DOHH2 (cell line): ENCODE measurements around the gene CATSPER3.

ENCODE experiments used
- H3F3A ChIP-seq: fragments of 200-600 bp; sonication (generic), shearing (Covaris generic); 2 replicates; pipeline ENCODE4 v1.6.0; 2016; ENCODE audit warnings: antibody characterized with exemption, mild to moderate bottlenecking; ENCODE audit not compliant: control insufficient read depth, insufficient read depth
- H3K27ac ChIP-seq: fragments of 200-600 bp; sonication (generic); 2 replicates; pipeline ENCODE4 v1.5.1; 2014; ENCODE audit warnings: low read depth, mild to moderate bottlenecking, low read length, moderate library complexity
- H3K27me3 ChIP-seq: fragments of 200-600 bp; sonication (generic); 2 replicates; pipeline ENCODE4 v1.6.1; 2014; ENCODE audit warnings: mild to moderate bottlenecking, low read length, mixed read lengths; ENCODE audit not compliant: control insufficient read depth
- H3K36me3 ChIP-seq: fragments of 200-600 bp; sonication (generic); 2 replicates; pipeline ENCODE4 v1.6.1; 2014; ENCODE audit warnings: mild to moderate bottlenecking, low read length, moderate library complexity, mixed read lengths; ENCODE audit not compliant: control insufficient read depth
- H3K4me1 ChIP-seq: fragments of 200-600 bp; sonication (generic); 2 replicates; pipeline ENCODE4 v1.6.1; 2014; ENCODE audit warnings: mild to moderate bottlenecking, low read length, mixed read lengths; ENCODE audit not compliant: control insufficient read depth
- H3K4me2 ChIP-seq: fragments of 200-600 bp; sonication (generic); 2 replicates; pipeline ENCODE4 v1.6.0; 2014; ENCODE audit warnings: mild to moderate bottlenecking, low read length, moderate library complexity
- H3K4me3 ChIP-seq: fragments of 200-600 bp; sonication (generic); 2 replicates; pipeline ENCODE4 v1.5.1; 2014; ENCODE audit warnings: mild to moderate bottlenecking, low read length, mixed read lengths
- H3K79me2 ChIP-seq: fragments of 200-600 bp; sonication (generic); 2 replicates; pipeline ENCODE4 v1.6.1; 2014; ENCODE audit warnings: mild to moderate bottlenecking, low read length, mixed read lengths; ENCODE audit not compliant: control insufficient read depth
- H3K9me2 ChIP-seq: fragments of 200-600 bp; sonication (generic); replicated peaks from 2 replicates; pipeline ENCODE4 v1.6.1; 2014; ENCODE audit warnings: mild to moderate bottlenecking, low read length, mixed read lengths; ENCODE audit not compliant: control insufficient read depth
- H3K9me3 ChIP-seq: fragments of 200-600 bp; sonication (generic); 2 replicates; pipeline ENCODE4 v1.6.1; 2014; ENCODE audit warnings: antibody characterized with exemption, low read length, mixed read lengths; ENCODE audit not compliant: control insufficient read depth, insufficient read depth
- H4K20me1 ChIP-seq: fragments of 200-600 bp; sonication (generic); 2 replicates; pipeline ENCODE4 v1.6.0; 2014; ENCODE audit warnings: low read depth, mild to moderate bottlenecking, antibody characterized with exemption, low read length, moderate library complexity; ENCODE audit not compliant: control insufficient read depth, insufficient read depth
- CTCF ChIP-seq: fragments of 200-600 bp; sonication (generic); IDR thresholded peaks from one replicate; pipeline ENCODE4 v1.5.1; 2014; ENCODE audit warnings: antibody characterized with exemption, mild to moderate bottlenecking, low read depth, low read length; ENCODE audit not compliant: poor library complexity, severe bottlenecking
- EZH2phosphoT487 ChIP-seq: fragments of 200-600 bp; sonication (generic); IDR thresholded peaks from 2 replicates; pipeline ENCODE4 v1.6.1; 2017; ENCODE audit warnings: borderline replicate concordance, mild to moderate bottlenecking, antibody characterized with exemption, low read length, moderate library complexity, mixed read lengths

CATSPER3 gene

GRCh38 chr5:135007749-135008363 lies 40.1 kb downstream of the CATSPER3 start:
- TF ChIP-seq CTCF (no peak), EZH2phosphoT487 (no peak)
- no peak overlapping the region for H3K27ac ChIP-seq
- H3K4me2 ChIP-seq: no peak overlapping the region
- H3K4me3 ChIP-seq: no peak overlapping the region
- no peaks in the 10 kb centered on the region for H3K9me3 ChIP-seq
- no peaks in the 10 kb centered on the region for H3K4me1 ChIP-seq
- no peaks in the 10 kb centered on the region for H3K79me2 ChIP-seq
- no peaks in the 10 kb centered on the region for H3K27me3 ChIP-seq
- no peaks in the 10 kb centered on the region for H3K9me2 ChIP-seq
- no peaks in the 10 kb centered on the region for H3F3A ChIP-seq
- H3K36me3 ChIP-seq: no peaks in the 10 kb centered on the region
- H4K20me1 ChIP-seq: no peaks in the 10 kb centered on the region

- Histone ChIP-seq H3K4me2 (no peak overlapping the region), H3K4me1 (no peaks in the 10 kb centered on the region), H3K9me3 (no peaks in the 10 kb centered on the region), H3F3A (no peaks in the 10 kb centered on the region), H3K36me3 (no peaks in the 10 kb centered on the region), H3K27ac (no peak overlapping the region), H4K20me1 (no peaks in the 10 kb centered on the region), H3K9me2 (no peaks in the 10 kb centered on the region), H3K27me3 (no peaks in the 10 kb centered on the region), H3K4me3 (no peak overlapping the region), H3K79me2 (no peaks in the 10 kb centered on the region)
- TF ChIP-seq CTCF (no peak), EZH2phosphoT487 (no peak)
Measured at GRCh38 chr5:135008556-135008955, 40.8 kb downstream of the CATSPER3 start.

- H3K27ac ChIP-seq: no peak overlapping the region
- no peaks in the 10 kb centered on the region for H3F3A ChIP-seq
- no peaks in the 10 kb centered on the region for H3K27me3 ChIP-seq
- no peaks in the 10 kb centered on the region for H3K4me1 ChIP-seq
- H4K20me1 ChIP-seq: no peaks in the 10 kb centered on the region
- H3K9me3 ChIP-seq: no peaks in the 10 kb centered on the region
- TF ChIP-seq EZH2phosphoT487: no peak
- TF ChIP-seq CTCF: no peak
- H3K4me2 ChIP-seq: no peak overlapping the region
- H3K4me3 ChIP-seq: no peak overlapping the region
- no peaks in the 10 kb centered on the region for H3K79me2 ChIP-seq
- H3K9me2 ChIP-seq: no peaks in the 10 kb centered on the region
- H3K36me3 ChIP-seq: no peaks in the 10 kb centered on the region
Measured at GRCh38 chr5:135008981-135009735, 41.5 kb downstream of the CATSPER3 start.
